Activated naive CD8-positive, alpha-beta T cell treated with anti-CD3 and anti-CD28 coated beads for 36 hours (primary cell): ENCODE data around the gene GPR37L1. TPM values are rescaled to one million over a fixed set of nuclear protein-coding genes. Genes with fewer than 3 reads are reported as not detected.

Experiments
- DNase-seq: peaks from one replicate; pipeline ENCODE4 v3.0.0; 2021
- H3K27ac Mint-ChIP-seq: one replicate; pipeline ENCODE4 v1.8.0; 2022; ENCODE audit warnings: mild to moderate bottlenecking, moderate library complexity, mixed read lengths
- H3K27me3 Mint-ChIP-seq: one replicate; pipeline ENCODE4 v1.8.0; 2022; ENCODE audit warnings: mild to moderate bottlenecking, mixed read lengths
- H3K36me3 Mint-ChIP-seq: one replicate; pipeline ENCODE4 v1.8.0; 2021; ENCODE audit warnings: mild to moderate bottlenecking, mixed read lengths
- H3K4me1 Mint-ChIP-seq: one replicate; pipeline ENCODE4 v1.8.0; 2021; ENCODE audit warnings: mixed read lengths
- H3K4me3 Mint-ChIP-seq: one replicate; pipeline ENCODE4 v1.8.0; 2022; ENCODE audit warnings: mild to moderate bottlenecking, moderate library complexity, mixed read lengths
- H3K9me3 Mint-ChIP-seq: one replicate; pipeline ENCODE4 v1.8.0; 2022; ENCODE audit warnings: mixed read lengths
- total RNA-seq, 2 experiments: library from RNA; stranded (reverse); gene quantifications; one replicate each; pipeline ENCODE4 v1.2.3, GENCODE V29; 2021

GPR37L1 gene
- total RNA-seq, 2 experiments from 2014 or later = not detected

DNA sequence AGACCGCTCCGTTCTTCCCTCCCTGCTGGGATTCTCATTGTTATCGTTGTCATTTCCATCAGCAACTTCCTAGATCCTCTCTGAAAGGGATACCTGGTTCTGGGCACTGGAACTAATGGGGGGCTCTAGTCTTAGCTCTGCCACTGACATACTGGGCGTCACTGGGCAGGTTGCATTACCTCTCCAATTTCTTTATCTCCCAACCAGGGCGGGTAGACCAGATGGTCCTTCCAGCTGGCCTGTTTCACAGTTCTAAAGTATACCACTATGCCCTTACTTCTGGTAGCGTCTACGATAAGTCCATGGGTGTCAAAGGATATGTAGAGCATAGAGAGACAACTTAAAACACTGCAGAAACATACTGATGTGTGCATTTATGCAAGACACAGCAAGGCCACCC, 1.4 kb downstream of the GPR37L1 start:
- H3K36me3 Mint-ChIP-seq = no peaks in the 10 kb centered on the region
- H3K27ac Mint-ChIP-seq = no peak overlapping the region
- H3K4me3 Mint-ChIP-seq = no peak overlapping the region
- H3K9me3 Mint-ChIP-seq = no peaks in the 10 kb centered on the region
- H3K27me3 Mint-ChIP-seq = peaks cover 3% of the 10 kb centered on the region
- H3K4me1 Mint-ChIP-seq = no peaks in the 10 kb centered on the region
- DNase-seq = no peak

DNA sequence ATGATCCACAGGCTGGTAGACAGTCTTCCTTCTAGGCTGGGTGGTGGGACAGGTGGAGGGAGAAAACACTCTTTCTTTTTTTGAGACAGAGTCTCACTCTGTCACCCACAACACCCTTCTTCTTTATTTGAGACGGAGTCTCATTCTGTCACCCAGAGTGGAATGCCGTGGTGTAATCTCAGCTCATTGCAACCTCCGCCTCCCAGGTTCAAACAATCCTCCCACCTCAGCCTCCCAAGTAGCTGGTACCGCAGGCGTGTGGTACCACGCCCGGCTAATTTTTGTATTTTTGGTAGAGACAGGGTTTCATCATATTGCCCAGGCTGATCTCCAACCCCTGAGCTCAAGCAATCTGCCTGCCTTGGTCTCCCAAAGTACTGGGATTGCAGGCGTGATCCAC, 2.9 kb downstream of the GPR37L1 start:
- H3K4me1 Mint-ChIP-seq = no peaks in the 10 kb centered on the region
- H3K27ac Mint-ChIP-seq = no peak overlapping the region
- no peaks in the 10 kb centered on the region for H3K9me3 Mint-ChIP-seq
- no peak overlapping the region for H3K4me3 Mint-ChIP-seq
- peaks cover 3% of the 10 kb centered on the region for H3K27me3 Mint-ChIP-seq
- no peak for DNase-seq
- H3K36me3 Mint-ChIP-seq = no peaks in the 10 kb centered on the region

DNA sequence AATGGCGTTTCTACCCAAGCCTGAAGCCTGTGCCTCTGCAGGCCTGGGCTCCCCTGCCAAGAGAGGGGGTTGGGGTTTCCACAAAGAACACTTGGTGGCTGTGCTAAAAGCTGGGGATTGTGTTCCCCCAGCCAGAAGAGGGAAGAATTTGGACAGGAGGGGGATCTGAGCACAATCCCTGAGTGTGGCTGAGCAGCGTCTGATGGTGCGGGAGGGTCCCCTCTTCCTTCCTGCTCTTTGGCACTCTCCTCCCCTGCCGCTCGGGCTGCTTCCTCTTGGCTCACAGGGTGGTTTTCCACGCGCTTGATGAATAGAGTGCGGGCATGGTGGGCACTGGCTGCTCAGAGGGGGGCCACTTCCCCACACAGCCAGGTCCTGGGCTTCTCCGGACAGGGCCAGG, 3.7 kb downstream of the GPR37L1 start:
- no peak for DNase-seq
- Mint-ChIP-seq H3K36me3 (no peaks in the 10 kb centered on the region), H3K4me3 (no peak overlapping the region), H3K27ac (no peak overlapping the region), H3K27me3 (no peaks in the 10 kb centered on the region), H3K4me1 (no peaks in the 10 kb centered on the region), H3K9me3 (no peaks in the 10 kb centered on the region)

DNA sequence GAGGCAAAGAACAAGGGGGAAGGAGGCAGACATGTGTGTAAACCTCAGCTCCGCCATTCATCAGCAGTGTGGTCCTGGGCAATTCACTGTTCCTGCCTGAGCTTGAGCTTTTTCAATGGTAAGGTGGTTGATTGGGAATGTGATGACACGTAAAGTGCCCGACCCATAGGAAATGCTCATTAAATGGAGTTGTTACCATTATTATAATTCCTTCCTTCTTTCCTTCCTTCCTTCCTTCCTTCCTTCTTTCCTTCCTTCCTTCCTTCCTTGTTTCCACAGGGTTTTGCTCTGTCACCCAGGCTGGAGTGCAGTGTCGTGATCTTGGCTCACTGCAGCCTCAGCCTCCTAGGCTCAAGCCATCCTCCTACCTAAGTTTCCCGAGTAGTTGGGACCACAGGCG, 4.3 kb downstream of the GPR37L1 start:
- H3K4me1 Mint-ChIP-seq = no peaks in the 10 kb centered on the region
- H3K4me3 Mint-ChIP-seq = no peak overlapping the region
- H3K9me3 Mint-ChIP-seq = no peaks in the 10 kb centered on the region
- H3K27ac Mint-ChIP-seq = no peak overlapping the region
- no peaks in the 10 kb centered on the region for H3K36me3 Mint-ChIP-seq
- H3K27me3 Mint-ChIP-seq = no peaks in the 10 kb centered on the region
- DNase-seq = no peak

DNA sequence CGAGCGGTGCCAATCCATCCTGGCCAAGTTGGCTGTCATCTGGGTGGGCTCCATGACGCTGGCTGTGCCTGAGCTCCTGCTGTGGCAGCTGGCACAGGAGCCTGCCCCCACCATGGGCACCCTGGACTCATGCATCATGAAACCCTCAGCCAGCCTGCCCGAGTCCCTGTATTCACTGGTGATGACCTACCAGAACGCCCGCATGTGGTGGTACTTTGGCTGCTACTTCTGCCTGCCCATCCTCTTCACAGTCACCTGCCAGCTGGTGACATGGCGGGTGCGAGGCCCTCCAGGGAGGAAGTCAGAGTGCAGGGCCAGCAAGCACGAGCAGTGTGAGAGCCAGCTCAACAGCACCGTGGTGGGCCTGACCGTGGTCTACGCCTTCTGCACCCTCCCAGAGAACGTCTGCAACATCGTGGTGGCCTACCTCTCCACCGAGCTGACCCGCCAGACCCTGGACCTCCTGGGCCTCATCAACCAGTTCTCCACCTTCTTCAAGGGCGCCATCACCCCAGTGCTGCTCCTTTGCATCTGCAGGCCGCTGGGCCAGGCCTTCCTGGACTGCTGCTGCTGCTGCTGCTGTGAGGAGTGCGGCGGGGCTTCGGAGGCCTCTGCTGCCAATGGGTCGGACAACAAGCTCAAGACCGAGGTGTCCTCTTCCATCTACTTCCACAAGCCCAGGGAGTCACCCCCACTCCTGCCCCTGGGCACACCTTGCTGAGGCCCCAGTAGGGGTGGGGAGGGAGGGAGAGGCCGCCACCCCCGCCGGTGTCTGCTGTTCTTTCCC, 5.3 kb downstream of the GPR37L1 start:
- DNase-seq = no peak
- Mint-ChIP-seq H3K27ac (no peak overlapping the region), H3K4me1 (no peaks in the 10 kb centered on the region), H3K4me3 (no peak overlapping the region), H3K9me3 (no peaks in the 10 kb centered on the region), H3K36me3 (no peaks in the 10 kb centered on the region), H3K27me3 (no peaks in the 10 kb centered on the region)

DNA sequence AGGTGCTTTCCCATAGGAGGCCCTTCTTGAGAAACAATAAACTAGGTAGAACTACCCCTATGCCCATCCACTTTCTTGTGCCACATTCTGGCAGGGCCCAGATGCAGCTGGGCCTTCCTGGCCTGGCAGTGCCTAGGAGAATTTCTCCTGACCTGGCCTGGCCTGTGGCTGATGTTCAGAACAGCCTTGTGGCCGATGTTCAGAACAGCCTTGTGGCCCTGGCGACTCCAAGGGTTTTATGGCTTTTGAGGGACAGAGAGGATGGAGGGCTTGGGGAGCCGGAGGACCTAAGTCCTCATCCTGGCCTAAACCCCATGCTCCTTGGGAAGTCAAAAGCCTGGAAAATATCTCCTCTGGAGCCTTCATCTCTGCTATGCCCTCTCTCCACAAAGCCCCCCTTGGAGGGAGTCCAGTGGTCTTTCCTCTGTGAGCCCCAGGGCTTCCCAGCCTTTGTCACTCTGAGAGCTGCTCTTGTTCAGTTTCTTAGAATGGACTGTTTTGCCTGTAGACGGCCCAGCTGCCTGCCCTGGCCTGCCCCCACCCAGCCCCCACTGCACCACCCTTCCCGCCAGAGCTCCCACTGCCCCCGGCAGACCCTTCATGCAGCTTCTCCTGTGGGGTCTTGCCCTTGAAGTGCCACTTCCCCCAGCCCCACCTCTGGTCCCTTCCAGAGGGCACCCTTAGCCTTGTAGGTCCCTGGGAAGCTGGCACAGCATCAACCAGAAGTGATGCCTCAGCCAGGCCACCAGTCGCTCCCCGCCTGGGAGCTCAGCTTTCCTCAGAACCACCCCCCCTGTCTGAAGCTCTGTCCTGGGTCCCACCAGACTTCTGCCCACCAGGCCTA, 7.0 kb downstream of the GPR37L1 start:
- H3K36me3 Mint-ChIP-seq = no peaks in the 10 kb centered on the region
- DNase-seq = no peak
- no peaks in the 10 kb centered on the region for H3K9me3 Mint-ChIP-seq
- no peak overlapping the region for H3K4me3 Mint-ChIP-seq
- H3K4me1 Mint-ChIP-seq = no peaks in the 10 kb centered on the region
- H3K27ac Mint-ChIP-seq = no peak overlapping the region
- no peaks in the 10 kb centered on the region for H3K27me3 Mint-ChIP-seq

DNA sequence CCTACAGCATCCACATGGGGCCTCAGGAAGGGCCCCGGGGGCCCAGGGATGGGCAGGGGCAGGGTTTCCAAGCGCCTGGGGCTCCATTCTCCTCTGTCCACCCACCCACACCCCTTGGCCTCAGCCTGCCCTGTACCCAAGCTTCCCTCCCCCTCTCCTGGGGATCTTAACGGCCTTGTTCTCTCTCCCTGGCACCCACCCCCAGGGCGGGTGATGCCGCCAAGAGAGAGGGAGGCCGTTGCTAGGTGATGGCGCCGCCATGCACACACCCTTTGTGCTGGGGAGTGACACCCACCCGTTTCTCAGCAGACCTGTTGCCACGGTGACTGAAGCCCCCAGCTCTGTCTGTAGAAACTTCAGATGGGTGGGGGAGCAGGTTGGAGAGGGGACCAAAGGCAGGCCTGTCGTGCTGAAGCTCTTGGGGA, 7.6 kb downstream of the GPR37L1 start:
- Mint-ChIP-seq H3K27ac (no peak overlapping the region), H3K4me3 (no peak overlapping the region), H3K9me3 (no peaks in the 10 kb centered on the region), H3K4me1 (no peaks in the 10 kb centered on the region), H3K27me3 (no peaks in the 10 kb centered on the region), H3K36me3 (no peaks in the 10 kb centered on the region)
- DNase-seq = no peak

DNA sequence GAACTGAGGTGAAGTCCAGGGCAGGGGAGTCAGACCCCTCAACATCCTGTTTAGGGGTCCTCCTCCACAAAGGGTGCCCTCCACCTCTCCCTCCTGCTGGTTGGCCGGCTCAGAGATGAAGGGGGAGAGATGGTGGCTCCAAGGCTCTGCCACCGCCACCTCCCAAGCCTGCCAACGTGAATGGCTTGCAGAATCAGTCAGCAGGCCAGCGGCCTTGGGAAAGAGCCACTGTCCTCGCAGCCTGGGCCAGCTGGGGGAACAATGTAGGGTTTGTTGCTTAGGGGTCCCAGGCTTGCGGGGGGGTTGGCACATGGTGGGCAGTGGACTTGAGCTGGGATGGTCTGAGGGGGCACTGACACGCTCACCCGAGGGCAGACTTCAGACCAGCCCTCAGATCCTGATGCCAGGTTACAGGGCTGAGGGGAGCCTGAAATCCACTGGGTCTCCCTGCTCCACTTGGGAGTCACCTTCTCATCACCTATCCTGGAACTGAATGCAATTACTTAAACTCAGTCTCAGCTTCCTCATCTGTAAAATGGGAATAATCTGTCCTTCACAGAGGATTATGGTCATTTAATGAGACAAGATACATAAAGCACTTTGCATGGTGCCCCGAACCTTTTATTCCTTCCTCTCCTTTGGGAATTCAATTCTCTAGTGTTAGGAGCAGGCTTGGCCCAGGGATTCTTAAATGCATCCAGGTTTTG, 8.3 kb downstream of the GPR37L1 start:
- Mint-ChIP-seq H3K9me3 (no peaks in the 10 kb centered on the region), H3K36me3 (no peaks in the 10 kb centered on the region), H3K27me3 (no peaks in the 10 kb centered on the region), H3K4me3 (no peak overlapping the region), H3K4me1 (no peaks in the 10 kb centered on the region), H3K27ac (no peak overlapping the region)
- DNase-seq = no peak

DNA sequence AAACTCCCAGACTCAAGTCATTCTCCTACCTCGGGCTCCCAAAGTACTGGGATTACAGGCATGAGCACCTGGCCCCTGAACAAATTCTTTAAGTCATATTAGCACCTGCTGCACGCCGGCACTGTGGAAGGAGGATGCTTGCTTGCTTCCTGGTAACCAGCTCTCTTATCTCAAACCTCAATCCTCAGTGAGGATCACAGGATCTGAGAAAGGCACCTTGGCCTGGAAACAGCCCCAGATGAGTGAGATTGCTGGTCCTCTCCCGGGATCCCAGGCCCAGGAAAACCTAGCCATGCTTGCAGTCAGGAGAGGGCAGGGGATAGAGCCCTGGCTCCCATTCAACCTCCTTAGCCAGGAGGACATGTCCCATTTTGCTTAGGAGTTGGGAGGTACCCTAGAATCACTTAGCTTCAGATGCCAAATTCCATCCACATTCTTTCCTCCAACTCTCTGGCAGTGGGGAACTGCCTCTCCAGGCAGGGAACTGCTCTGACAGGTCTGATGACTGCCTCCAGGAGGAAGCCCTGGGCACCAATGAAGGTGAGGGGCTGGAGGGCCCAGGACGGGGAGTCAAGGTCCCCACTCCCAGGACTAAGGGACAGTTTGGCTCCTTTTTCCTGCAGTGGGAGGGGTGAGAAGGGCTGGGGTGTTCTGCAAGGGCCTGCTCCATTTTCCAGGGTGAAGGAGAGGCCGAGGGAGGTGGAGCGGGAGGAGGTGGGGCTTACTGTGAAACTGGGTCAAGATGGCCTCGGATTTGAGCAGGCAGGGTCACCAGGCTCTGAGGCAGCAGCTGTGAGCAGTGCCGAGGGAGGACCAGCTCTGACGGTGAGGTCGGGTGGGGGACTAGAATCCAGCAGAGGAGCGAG, 9.5 kb downstream of the GPR37L1 start:
- Mint-ChIP-seq H3K27me3 (no peaks in the 10 kb centered on the region), H3K4me1 (no peaks in the 10 kb centered on the region), H3K27ac (no peak overlapping the region), H3K36me3 (no peaks in the 10 kb centered on the region), H3K9me3 (no peaks in the 10 kb centered on the region), H3K4me3 (no peak overlapping the region)
- DNase-seq = no peak

DNA sequence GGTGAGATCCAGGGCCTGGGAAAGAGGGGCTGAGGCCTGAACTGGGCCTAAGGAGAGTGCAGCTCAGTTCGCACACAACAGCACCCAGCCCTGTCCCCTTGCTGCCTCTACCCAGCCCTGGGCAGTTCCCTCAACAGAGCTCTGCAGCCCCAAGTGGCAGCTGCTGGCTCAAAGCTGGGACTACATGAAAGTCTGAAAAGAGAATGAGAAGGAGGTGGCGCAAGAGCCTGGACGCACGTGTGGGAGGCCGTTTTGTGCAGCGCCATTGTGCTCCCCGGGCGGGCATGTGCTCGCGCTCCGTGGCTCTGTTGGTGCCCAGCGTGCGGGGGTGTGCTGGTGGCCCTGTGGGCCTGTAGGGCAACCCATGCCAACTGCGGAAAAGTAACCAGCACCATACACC, 10.3 kb downstream of the GPR37L1 start:
- Mint-ChIP-seq H3K27ac (no peak overlapping the region), H3K9me3 (no peaks in the 10 kb centered on the region), H3K4me1 (no peaks in the 10 kb centered on the region), H3K36me3 (no peaks in the 10 kb centered on the region), H3K27me3 (no peaks in the 10 kb centered on the region), H3K4me3 (no peak overlapping the region)
- no peak for DNase-seq

DNA sequence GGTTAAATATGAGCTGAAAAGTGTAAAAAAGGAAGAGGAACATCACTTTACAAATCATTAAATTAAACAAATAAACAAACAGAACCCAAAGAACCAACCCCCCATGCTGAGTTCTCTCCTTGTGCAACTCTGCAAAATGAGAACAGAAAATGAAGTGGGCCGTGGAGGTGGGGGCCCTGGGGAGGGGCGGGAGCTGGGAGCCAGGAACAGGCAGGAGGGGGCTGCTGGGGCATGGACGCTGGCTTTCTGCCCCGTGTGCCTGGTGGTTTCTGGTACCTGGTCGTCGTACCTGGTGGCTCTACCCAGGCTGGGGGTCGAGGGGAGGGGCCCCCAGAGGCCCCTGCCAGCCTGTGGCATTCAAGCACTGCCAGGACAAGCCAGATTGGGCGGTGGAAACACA, 10.8 kb downstream of the GPR37L1 start:
- Mint-ChIP-seq H3K4me3 (no peak overlapping the region), H3K36me3 (no peaks in the 10 kb centered on the region)

DNA sequence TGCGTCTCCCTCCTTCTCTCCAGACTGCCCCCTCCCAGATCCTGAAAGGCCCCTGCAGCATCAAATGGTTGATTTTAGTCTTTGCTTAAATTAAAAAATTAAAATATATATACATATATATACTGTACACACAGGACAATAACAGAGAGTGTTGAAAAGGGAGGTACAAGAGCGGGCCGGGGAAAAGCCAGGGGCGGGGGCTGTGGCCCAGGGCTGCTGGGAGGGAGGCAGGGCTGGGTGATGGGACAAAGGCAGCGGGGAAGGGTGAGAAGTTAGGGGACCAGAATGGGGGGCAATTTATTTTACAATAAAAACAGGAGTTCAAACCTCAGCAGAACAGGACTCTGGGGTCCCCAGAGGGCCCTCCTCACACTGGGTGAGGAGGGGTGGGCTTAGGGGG, 11.3 kb downstream of the GPR37L1 start:
- Mint-ChIP-seq H3K4me3 (no peak overlapping the region), H3K36me3 (no peaks in the 10 kb centered on the region), H3K9me3 (no peaks in the 10 kb centered on the region), H3K4me1 (no peaks in the 10 kb centered on the region), H3K27ac (no peak overlapping the region), H3K27me3 (no peaks in the 10 kb centered on the region)
- DNase-seq = no peak

More for the DNA sequence above, 10.8 kb downstream of the GPR37L1 start:
- Mint-ChIP-seq H3K27me3 (no peaks in the 10 kb centered on the region), H3K27ac (no peak overlapping the region), H3K4me1 (no peaks in the 10 kb centered on the region), H3K9me3 (no peaks in the 10 kb centered on the region)
- DNase-seq = no peak

DNA sequence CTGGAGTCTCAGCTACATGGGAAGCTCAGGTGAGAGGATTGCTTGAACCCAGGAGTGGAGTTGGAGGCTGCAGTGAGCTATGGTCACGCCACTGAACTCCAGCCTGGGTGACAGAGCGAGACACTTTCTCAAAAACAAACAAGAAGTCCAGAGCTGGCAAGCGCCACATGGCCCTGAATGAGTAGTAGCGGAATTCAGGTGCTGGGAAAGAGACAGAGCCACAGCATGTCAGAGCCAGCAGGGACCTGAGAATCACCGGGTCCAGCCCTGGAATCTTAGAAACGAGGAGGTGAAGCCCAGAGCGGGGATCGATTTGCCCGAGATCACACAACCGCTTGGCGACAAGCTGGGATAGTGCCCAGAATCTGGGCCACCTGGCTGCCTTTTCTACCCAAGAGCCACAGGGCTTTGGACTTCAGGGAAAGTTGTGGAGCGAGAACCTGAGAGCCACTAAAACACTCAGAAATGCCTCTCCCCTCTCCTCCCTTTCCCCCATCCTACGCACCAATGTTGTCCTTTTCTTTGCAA, 12.0 kb downstream of the GPR37L1 start:
- Mint-ChIP-seq H3K9me3 (no peaks in the 10 kb centered on the region), H3K4me3 (no peak overlapping the region), H3K36me3 (no peaks in the 10 kb centered on the region), H3K4me1 (no peaks in the 10 kb centered on the region), H3K27me3 (no peaks in the 10 kb centered on the region), H3K27ac (no peak overlapping the region)
- DNase-seq = no peak

DNA sequence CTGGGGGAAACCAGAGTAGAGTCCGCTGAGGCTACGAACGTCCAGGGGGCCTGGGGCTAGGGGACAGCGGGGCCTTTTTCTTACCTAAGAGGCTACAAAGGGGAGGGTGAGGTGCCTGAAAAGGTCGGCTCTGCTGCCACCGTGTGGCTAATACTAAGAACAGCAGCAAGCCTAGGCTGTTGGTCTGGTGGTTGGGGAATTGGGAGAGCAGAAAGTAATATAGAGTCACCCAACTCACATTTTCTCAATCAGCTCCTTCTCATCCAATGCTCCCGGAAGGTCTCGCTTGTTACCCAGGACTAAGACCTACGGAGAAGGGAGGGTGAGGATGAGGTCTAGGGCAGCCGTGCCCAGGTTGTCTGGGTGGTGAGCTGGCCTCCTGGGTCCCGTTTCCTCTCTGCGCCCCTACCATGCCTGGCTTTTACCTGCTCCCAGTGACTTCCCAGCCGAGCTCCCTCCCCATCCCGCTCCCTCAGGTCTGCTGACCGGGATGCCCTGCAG, 12.6 kb downstream of the GPR37L1 start:
- Mint-ChIP-seq H3K27ac (no peak overlapping the region), H3K36me3 (no peaks in the 10 kb centered on the region), H3K9me3 (no peaks in the 10 kb centered on the region), H3K4me3 (no peak overlapping the region), H3K27me3 (no peaks in the 10 kb centered on the region), H3K4me1 (no peaks in the 10 kb centered on the region)
- peak; percentile 39 for DNase-seq
